GM23338 (cell line): ENCODE measurements around the gene ABRAXAS1.

Source experiments
- CREB1 ChIP-seq: fragments of 250-450 bp; sonication (Bioruptor Pico); IDR thresholded peaks from 2 replicates; pipeline ENCODE4 v1.5.0; 2020; ENCODE audit warnings: low read depth, mild to moderate bottlenecking, moderate library complexity
- EZH2 ChIP-seq: fragments of 200-600 bp; sonication (generic); IDR thresholded peaks from one replicate; pipeline ENCODE4 v1.8.0; 2017; ENCODE audit warnings: antibody characterized with exemption, mild to moderate bottlenecking, low read depth; ENCODE audit not compliant: unreplicated experiment
- EZH2phosphoT487 ChIP-seq: fragments of 200-600 bp; sonication (generic); IDR thresholded peaks from one replicate; pipeline ENCODE4 v1.8.1; 2018; ENCODE audit warnings: antibody characterized with exemption; ENCODE audit not compliant: unreplicated experiment
- JUNB ChIP-seq: IDR thresholded peaks from one replicate; pipeline ENCODE4 v1.6.1; 2016; ENCODE audit warnings: antibody characterized with exemption; ENCODE audit not compliant: unreplicated experiment
- POLR2AphosphoS5 ChIP-seq: IDR thresholded peaks from 2 replicates; pipeline ENCODE4 v1.6.1; 2016; ENCODE audit warnings: antibody characterized with exemption, low read depth
- ZNF331 ChIP-seq: fragments of 250-450 bp; sonication (Bioruptor Pico); IDR thresholded peaks from 2 replicates; pipeline ENCODE4 v1.5.0; 2020; ENCODE audit warnings: low read depth, mild to moderate bottlenecking, moderate library complexity
- TF ChIP-seq, protein P1 (sequence below), 2 experiments: fragments of 200-600 bp in 1 of 2; sonication (generic) in 1 of 2; conservative IDR thresholded peaks; 2 replicates each; pipeline versions ENCODE4 v1.5.1 to v1.6.1; 2016 to 2017; ENCODE audit warnings: antibody characterized with exemption in 2 of 2, low read depth in 2 of 2, mild to moderate bottlenecking in 2 of 2, moderate library complexity in 1 of 2
- TF ChIP-seq, protein P2 (sequence below): IDR thresholded peaks from one replicate; pipeline ENCODE4 v1.6.1; 2018; ENCODE audit warnings: antibody characterized with exemption; ENCODE audit not compliant: unreplicated experiment

DNA sequence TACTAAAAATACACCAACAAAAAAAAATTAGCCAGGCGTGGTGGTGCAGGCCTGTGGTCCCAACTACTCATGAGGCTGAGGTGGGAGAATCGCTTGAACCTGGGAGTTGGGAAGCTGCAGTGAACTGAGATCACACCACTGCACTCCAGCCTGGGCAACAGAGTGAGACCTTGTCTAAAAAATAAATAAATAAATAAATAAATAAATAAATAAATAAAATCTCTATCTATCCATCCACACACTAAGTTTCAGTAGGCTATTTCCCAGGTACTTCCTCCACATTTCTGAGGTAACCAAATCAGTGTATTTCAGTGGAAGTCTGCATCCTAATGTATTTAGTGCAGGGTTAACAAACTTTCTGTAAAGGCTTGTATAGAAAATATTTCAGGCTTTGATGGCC is 10.9 kb downstream of the ABRAXAS1 start:
- TF ChIP-seq EZH2 (no peak), EZH2phosphoT487 (no peak), POLR2AphosphoS5 (no peak), ZNF331 (no peak), CREB1 (CRISPR knock-in tag) (no peak), JUNB (no peak)
- TF ChIP-seq, protein P1, sequence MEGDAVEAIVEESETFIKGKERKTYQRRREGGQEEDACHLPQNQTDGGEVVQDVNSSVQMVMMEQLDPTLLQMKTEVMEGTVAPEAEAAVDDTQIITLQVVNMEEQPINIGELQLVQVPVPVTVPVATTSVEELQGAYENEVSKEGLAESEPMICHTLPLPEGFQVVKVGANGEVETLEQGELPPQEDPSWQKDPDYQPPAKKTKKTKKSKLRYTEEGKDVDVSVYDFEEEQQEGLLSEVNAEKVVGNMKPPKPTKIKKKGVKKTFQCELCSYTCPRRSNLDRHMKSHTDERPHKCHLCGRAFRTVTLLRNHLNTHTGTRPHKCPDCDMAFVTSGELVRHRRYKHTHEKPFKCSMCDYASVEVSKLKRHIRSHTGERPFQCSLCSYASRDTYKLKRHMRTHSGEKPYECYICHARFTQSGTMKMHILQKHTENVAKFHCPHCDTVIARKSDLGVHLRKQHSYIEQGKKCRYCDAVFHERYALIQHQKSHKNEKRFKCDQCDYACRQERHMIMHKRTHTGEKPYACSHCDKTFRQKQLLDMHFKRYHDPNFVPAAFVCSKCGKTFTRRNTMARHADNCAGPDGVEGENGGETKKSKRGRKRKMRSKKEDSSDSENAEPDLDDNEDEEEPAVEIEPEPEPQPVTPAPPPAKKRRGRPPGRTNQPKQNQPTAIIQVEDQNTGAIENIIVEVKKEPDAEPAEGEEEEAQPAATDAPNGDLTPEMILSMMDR (conservative IDR thresholded peaks at IDR 0.05; ENCODE audit: low read depth in 2 of 2) = no peak
- TF ChIP-seq, protein P2, sequence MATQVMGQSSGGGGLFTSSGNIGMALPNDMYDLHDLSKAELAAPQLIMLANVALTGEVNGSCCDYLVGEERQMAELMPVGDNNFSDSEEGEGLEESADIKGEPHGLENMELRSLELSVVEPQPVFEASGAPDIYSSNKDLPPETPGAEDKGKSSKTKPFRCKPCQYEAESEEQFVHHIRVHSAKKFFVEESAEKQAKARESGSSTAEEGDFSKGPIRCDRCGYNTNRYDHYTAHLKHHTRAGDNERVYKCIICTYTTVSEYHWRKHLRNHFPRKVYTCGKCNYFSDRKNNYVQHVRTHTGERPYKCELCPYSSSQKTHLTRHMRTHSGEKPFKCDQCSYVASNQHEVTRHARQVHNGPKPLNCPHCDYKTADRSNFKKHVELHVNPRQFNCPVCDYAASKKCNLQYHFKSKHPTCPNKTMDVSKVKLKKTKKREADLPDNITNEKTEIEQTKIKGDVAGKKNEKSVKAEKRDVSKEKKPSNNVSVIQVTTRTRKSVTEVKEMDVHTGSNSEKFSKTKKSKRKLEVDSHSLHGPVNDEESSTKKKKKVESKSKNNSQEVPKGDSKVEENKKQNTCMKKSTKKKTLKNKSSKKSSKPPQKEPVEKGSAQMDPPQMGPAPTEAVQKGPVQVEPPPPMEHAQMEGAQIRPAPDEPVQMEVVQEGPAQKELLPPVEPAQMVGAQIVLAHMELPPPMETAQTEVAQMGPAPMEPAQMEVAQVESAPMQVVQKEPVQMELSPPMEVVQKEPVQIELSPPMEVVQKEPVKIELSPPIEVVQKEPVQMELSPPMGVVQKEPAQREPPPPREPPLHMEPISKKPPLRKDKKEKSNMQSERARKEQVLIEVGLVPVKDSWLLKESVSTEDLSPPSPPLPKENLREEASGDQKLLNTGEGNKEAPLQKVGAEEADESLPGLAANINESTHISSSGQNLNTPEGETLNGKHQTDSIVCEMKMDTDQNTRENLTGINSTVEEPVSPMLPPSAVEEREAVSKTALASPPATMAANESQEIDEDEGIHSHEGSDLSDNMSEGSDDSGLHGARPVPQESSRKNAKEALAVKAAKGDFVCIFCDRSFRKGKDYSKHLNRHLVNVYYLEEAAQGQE = no peak
